Ecto neural progenitor cell (in vitro differentiated cells): ENCODE measurements around the gene CERS2.
"Not testable (repeated sequence)": the region's sequence is repeated elsewhere in the genome, so short reads cannot be mapped to it uniquely, and the experiment has no call there.

Experiments
- DNase-seq: peaks from one replicate; pipeline ENCODE4 v3.0.0-alpha.2; 2018; ENCODE audit warnings: low spot score

Gene CERS2

GRCh38 chr1:150969626-150970025 is 5.0 kb downstream of the CERS2 start:
- no peak for DNase-seq

GRCh38 chr1:150968491-150968890 is 6.1 kb downstream of the CERS2 start:
- DNase-seq = no peak

DNA sequence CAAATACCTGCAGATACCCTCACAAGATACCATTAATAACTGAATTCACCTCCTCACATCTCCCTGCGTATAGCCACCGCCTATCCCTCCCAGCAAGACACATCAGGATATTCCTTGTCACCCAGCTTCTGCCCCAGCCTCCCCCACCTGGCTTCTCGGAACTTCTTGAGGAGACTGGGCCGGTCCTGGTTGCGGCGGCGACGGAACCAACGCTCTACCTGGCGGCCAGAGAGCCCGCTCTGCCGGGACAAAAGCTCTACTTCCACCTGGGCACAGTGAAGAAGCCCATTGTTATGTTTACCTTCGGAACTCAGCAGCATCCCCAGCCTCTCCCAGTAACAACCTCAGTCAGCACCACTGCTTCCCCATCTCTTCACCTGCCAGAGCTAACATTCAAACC is 6.7 kb downstream of the CERS2 start:
- no peak for DNase-seq

DNA sequence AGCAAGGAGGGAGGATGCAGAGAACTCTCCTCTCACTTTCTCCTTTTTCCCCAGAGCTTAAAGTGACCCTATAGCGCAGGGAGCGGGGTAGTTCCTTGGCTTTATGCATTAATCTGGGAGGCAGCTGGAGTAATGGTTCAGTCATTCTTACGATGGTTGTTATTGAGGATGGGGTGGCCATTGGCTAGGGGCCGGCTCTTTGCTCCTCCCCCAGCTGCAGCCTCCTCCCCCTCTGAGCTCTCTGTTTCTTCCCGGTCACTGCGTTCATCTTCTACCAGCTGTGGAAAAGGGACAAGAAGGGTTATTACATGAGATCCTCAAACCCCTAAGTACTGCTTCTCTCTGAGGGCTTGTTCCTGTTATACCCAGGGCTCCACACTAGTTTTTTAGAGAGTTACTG is 8.6 kb downstream of the CERS2 start:
- no peak for DNase-seq

- no peak for DNase-seq
These were observed 9.0 kb downstream of the CERS2 start for GRCh38 chr1:150965605-150966004.

- no peak for DNase-seq
These were observed 10.5 kb downstream of the CERS2 start for GRCh38 chr1:150964164-150964489.

DNA sequence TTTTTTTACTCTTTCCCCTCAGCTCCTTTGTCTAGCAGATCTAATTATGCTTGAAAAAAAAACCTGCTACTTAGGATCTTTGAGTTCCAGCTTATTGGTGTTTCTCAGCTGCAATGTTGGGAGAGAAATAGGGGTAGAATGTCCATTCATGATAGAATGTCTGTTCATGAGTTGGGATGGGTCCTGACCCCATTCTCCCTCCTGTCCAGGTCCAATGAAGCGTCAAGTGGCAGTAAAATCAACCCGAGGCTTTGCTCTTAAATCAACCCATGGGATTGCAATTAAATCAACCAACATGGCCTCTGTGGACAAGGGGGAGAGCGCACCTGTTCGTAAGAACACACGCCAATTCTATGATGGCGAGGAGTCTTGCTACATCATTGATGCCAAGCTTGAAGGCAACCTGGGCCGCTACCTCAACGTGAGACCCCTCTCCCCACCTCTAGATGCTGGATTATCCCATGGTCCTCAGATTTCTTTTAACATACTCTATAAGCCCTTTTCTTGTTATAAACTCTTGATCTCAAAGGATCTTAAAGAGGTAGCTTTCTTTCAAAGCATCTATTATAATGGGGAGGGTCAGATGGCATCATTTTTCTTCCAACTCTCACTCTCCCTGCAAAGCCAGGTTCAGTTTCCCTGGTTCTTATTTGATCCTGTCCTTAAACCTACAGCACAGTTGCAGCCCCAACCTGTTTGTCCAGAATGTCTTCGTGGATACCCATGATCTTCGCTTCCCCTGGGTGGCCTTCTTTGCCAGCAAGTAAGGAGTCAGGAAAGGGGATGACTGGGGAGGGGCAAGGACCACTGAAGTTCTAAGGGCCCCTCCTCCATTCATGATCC is 11.1 kb downstream of the CERS2 start:
- no peak for DNase-seq

- DNase-seq = no peak
These were observed 12.9 kb downstream of the CERS2 start for GRCh38 chr1:150961756-150962155.

DNA sequence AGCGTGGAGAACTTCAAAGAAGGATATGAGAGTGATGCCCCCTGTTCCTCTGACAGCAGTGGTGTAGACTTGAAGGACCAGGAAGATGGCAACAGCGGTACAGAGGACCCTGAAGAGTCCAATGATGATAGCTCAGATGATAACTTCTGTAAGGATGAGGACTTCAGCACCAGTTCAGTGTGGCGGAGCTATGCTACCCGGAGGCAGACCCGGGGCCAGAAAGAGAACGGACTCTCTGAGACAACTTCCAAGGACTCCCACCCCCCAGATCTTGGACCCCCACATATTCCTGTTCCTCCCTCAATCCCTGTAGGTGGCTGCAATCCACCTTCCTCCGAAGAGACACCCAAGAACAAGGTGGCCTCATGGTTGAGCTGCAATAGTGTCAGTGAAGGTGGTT is 14.0 kb downstream of the CERS2 start:
- DNase-seq = no peak

DNA sequence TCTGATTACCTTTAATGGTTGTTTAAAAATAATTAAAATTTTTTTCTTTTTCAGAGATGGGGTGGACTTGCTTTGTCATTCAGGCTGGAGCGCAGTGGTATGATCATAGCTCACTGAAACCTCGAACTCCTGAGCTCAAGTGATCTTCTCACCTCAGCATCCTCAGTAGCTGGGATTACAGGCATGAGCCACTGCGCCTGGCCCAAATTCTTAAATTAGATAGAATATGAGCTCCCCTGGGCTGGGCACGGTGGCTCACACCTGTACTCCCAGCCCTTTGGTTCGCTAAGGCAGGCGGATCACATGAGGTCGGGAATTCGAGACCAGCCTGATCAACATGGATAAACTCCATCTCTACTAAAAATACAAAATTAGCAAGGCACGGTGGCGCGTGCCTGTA is 17.0 kb downstream of the CERS2 start:
- no peak for DNase-seq

DNA sequence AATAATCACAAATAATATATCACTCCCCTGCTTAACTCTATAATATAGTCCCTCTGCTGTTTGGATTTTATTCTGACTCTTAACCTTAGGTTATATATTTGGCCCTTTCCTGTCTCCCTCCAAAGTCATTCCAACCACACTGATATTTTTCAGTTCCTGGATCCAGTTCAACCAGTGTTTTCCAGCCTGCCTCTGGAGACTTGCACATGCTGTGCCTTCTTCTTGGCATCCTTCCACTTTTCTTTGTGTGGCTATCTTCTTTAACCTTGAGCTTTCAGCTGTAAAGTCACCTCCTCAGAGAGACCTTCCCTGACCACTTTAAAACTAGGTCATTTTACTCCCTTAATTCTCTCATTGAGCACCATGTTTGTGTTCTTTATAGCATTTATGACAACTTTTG is 19.4 kb downstream of the CERS2 start:
- DNase-seq = no peak

- DNase-seq = no peak
These were observed 19.9 kb downstream of the CERS2 start for GRCh38 chr1:150954708-150955107.

DNA sequence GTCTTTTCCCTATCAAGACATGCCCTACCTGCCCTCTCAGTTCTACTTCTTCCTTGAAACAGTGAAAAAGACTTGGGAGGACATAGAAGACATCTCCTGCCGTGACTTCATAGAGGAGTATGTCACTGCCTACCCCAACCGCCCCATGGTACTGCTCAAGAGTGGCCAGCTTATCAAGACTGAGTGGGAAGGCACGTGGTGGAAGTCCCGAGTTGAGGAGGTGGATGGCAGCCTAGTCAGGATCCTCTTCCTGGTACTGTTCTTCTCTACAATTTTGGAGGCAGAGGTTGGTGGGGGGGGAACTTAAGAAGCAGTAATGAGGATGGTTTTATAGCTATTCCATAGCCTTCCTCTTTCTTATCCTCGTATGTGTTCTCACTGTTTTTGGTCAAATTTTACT is 29.8 kb downstream of the CERS2 start:
- no peak for DNase-seq

DNA sequence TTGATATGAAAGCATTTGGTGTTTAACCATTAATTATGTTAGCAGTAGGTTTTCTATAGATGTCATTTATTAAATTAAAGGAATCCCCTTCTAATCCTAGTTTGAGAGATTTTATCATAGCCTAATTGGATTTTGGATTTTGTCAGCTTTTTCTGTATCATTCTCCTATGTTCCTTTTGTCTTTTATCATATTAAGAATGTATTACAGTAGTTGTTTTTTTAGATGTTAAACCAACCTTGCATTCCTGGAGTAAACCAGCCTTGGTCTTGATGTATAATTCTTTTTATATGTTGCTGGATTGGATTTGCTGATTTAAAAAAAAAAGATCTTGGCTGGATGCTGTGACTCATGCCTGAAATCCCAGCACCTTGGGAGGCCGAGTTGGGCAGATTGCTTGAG is 42.9 kb downstream of the CERS2 start:
- no peak for DNase-seq

DNA sequence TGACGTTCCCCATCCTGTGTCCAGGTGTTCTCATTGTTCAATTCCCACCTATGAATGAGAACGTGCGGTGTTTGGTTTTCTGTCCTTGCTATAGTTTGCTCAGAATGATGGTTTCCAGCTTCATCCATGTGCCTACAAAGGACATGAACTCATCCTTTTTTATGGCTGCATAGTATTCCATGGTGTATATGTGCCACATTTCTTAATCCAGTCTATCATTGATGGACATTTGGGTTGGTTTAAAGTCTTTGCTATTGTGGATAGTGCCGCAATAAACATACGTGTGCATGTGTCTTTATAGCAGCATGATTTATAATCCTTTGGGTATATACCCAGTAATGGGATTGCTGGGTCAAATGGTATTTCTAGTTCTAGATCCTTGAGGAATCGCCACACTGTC is 45.9 kb downstream of the CERS2 start:
- not testable (repeated sequence) for DNase-seq

DNA sequence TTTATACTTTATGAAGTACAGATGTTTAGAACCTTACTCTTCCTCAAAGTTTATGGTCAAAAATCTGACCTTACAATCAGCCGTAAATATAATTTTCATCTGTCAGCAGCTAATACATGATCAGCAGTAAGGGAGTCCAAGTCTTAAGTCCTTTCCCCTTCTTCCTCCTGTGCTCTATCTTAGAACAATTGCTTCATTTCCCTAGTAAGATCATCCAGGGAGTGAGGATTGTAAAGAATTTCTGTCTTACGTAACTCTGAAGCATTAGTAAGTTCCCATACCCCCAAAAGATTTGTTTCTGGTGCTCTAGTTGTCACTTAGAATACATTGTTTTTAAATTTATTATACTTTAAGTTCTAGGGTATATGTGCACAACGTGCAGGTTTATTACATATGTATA is 46.3 kb downstream of the CERS2 start:
- DNase-seq = no peak

- no peak for DNase-seq
These were observed 47.0 kb downstream of the CERS2 start for GRCh38 chr1:150927624-150928023.

DNA sequence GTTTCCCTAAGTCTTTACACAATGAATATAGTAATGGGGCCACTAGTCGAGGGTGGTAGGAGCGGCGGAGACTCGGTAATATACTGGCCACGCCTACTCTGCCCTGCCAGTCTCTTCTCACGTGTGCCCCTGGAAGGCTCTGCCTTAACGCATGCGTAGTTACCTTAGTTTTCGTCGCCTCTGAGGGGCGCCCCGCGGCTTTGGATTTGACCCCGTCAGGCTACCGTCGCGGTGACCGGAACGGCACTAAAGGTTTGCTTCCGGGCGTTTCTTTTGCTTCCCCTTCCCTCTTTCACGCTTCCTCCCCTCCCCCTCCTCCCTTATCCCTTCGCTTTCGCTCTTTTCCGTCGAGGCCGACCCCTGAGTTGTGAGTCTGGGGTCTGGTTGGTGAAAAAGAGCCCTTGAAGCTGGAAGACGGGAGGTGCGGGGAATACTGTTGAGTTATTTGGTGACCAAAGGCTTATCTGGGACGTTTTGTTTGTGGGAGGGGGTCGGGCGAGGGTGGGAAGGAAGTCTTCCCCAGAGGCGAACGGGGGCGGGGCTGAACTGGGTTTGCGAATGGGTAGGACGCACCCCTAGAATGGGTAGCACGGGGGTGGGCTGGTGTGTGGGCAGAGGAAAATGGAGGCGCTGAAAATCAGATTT is 48.4 kb downstream of the CERS2 start, which contains the start of gene SETDB1:
Gene SETDB1, plus strand, starts transcription at position 267 of the 645 bp plus-strand sequence. CDS start 1,352 bp downstream, outside the sequence.
- DNase-seq = peak; percentile 96

GRCh38 chr1:150925080-150925479 is 49.6 kb downstream of the CERS2 start:
- DNase-seq = no peak

DNA sequence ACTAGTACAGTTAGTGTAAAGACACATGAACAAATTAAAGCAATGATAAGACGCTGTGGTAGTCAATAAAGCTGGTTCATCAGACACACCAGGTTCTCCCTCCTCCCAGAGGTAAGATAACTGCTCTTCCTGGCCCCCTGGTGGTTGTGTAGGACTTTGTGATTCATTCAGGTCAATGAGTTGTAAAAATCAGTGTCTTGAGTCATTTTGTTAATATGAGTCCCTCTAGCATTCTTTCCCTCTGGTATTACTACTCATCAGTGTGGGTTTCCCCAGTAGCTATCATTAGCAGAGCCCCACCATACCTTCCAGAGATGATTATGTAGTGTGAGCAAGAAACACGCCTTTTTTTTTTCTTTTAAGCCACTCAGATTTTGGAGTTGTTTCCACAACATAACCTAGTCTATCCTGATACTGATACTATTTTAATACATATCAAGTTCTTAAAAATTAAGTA is 52.1 kb downstream of the CERS2 start:
- peak; percentile 62 for DNase-seq

DNA sequence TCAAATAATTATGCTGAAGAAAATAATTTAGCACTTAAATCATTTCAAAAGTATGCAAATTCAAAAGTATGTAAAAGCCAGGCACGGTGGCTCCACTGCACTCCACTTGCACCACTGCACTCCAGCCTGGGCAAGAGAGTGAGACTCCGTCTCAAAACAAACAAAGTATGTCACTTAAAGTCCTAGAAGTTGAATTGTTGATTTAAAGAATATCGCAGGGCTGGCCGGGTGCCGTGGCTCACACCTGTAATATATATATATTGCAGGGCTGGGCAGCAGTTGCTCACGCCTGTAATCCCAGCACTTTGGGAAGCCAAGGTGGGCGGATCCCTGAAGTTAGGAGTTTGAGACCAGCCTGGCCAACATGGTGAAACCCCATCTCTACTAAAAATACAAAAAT is 57.2 kb downstream of the CERS2 start:
- no peak for DNase-seq
